Muscle layer of colon (tissue), 2 donors: Measurements from ENCODE around the gene C1orf141.

Experiments used
- H3K27ac ChIP-seq: one replicate; pipeline ENCODE4 v1.7.0; 2013; ENCODE audit warnings: low read depth, mild to moderate bottlenecking, low read length, moderate library complexity
- H3K27me3 ChIP-seq, 2 donors: one replicate each; pipeline ENCODE4 v1.7.0; 2013; ENCODE audit warnings: low read length in 2 of 2, mild to moderate bottlenecking in 2 of 2; ENCODE audit not compliant: insufficient read depth in 2 of 2, control insufficient read depth in 1 of 2
- H3K36me3 ChIP-seq: one replicate; pipeline ENCODE4 v1.7.0; 2013; ENCODE audit warnings: mild to moderate bottlenecking, low read length; ENCODE audit not compliant: insufficient read depth
- H3K4me1 ChIP-seq: one replicate; pipeline ENCODE4 v1.7.0; 2013; ENCODE audit warnings: mild to moderate bottlenecking, low read length; ENCODE audit not compliant: insufficient read depth
- H3K4me3 ChIP-seq, 2 donors: one replicate each; pipeline ENCODE4 v1.7.0; 2013; ENCODE audit warnings: low read length in 2 of 2, low read depth in 1 of 2, mild to moderate bottlenecking in 1 of 2, moderate library complexity in 1 of 2
- H3K9ac ChIP-seq: one replicate; pipeline ENCODE4 v1.7.0; 2013; ENCODE audit warnings: low read length
- H3K9me3 ChIP-seq: one replicate; pipeline ENCODE4 v1.7.0; 2013; ENCODE audit warnings: mild to moderate bottlenecking, low read length
- donor health status: abdominal sarcoma.
- donor health status: Adenocarcinoma of cecum.

Gene C1orf141

GRCh38 chr1:67118646-67119045, 16.1 kb downstream of the C1orf141 start:
- no peaks in the 10 kb centered on the region for H3K27me3 ChIP-seq
- no peaks in the 10 kb centered on the region for H3K4me1 ChIP-seq
- no peaks in the 10 kb centered on the region for H3K36me3 ChIP-seq
- no peak overlapping the region for H3K27ac ChIP-seq
- H3K9me3 ChIP-seq = no peaks in the 10 kb centered on the region
- H3K4me3 ChIP-seq = no peak overlapping the region
- no peak overlapping the region for H3K9ac ChIP-seq

GRCh38 chr1:67118191-67118590, 16.6 kb downstream of the C1orf141 start:
- H3K36me3 ChIP-seq = no peaks in the 10 kb centered on the region
- no peak overlapping the region for H3K27ac ChIP-seq
- no peaks in the 10 kb centered on the region for H3K27me3 ChIP-seq
- no peaks in the 10 kb centered on the region for H3K4me1 ChIP-seq
- H3K4me3 ChIP-seq = no peak overlapping the region
- no peak overlapping the region for H3K9ac ChIP-seq
- H3K9me3 ChIP-seq = no peaks in the 10 kb centered on the region

- no peak overlapping the region for H3K27ac ChIP-seq
- H3K4me1 ChIP-seq = no peaks in the 10 kb centered on the region
- no peaks in the 10 kb centered on the region for H3K27me3 ChIP-seq
- no peak overlapping the region for H3K4me3 ChIP-seq
- H3K9me3 ChIP-seq = no peaks in the 10 kb centered on the region
- no peaks in the 10 kb centered on the region for H3K36me3 ChIP-seq
- no peak overlapping the region for H3K9ac ChIP-seq
These were observed 20.6 kb downstream of the C1orf141 start for GRCh38 chr1:67114162-67114561.

- H3K27me3 ChIP-seq = no peaks in the 10 kb centered on the region
- no peaks in the 10 kb centered on the region for H3K9me3 ChIP-seq
- H3K36me3 ChIP-seq = no peaks in the 10 kb centered on the region
- no peaks in the 10 kb centered on the region for H3K4me1 ChIP-seq
- no peak overlapping the region for H3K27ac ChIP-seq
- no peak overlapping the region for H3K9ac ChIP-seq
- H3K4me3 ChIP-seq = no peak overlapping the region
These were observed 24.4 kb downstream of the C1orf141 start for GRCh38 chr1:67110352-67110751.

- H3K9ac ChIP-seq = no peak overlapping the region
These were observed 29.3 kb downstream of the C1orf141 start for GRCh38 chr1:67105508-67105907.

GRCh38 chr1:67103548-67103947, 31.2 kb downstream of the C1orf141 start:
- Histone ChIP-seq H3K9me3 (no peaks in the 10 kb centered on the region), H3K36me3 (no peaks in the 10 kb centered on the region), H3K9ac (no peak overlapping the region), H3K4me1 (no peaks in the 10 kb centered on the region), H3K27me3 (no peaks in the 10 kb centered on the region), H3K27ac (no peak overlapping the region), H3K4me3 (no peak overlapping the region)

More at GRCh38 chr1:67105508-67105907, 29.3 kb downstream of the C1orf141 start:
- Histone ChIP-seq H3K9me3 (no peaks in the 10 kb centered on the region), H3K4me3 (no peak overlapping the region), H3K27ac (no peak overlapping the region), H3K4me1 (no peaks in the 10 kb centered on the region), H3K36me3 (no peaks in the 10 kb centered on the region), H3K27me3 (no peaks in the 10 kb centered on the region)

GRCh38 chr1:67100833-67101232, 33.9 kb downstream of the C1orf141 start:
- Histone ChIP-seq H3K27ac (no peak overlapping the region), H3K36me3 (no peaks in the 10 kb centered on the region), H3K27me3 (no peaks in the 10 kb centered on the region), H3K4me1 (no peaks in the 10 kb centered on the region), H3K9me3 (no peaks in the 10 kb centered on the region), H3K4me3 (no peak overlapping the region), H3K9ac (no peak overlapping the region)

- no peak overlapping the region for H3K4me3 ChIP-seq
- no peaks in the 10 kb centered on the region for H3K9me3 ChIP-seq
- H3K4me1 ChIP-seq = no peaks in the 10 kb centered on the region
- H3K27ac ChIP-seq = no peak overlapping the region
- no peaks in the 10 kb centered on the region for H3K27me3 ChIP-seq
- no peaks in the 10 kb centered on the region for H3K36me3 ChIP-seq
- no peak overlapping the region for H3K9ac ChIP-seq
These were observed 37.5 kb downstream of the C1orf141 start for GRCh38 chr1:67097305-67097704.

GRCh38 chr1:67094191-67094590, 40.6 kb downstream of the C1orf141 start:
- Histone ChIP-seq H3K4me3 (no peak overlapping the region), H3K36me3 (no peaks in the 10 kb centered on the region), H3K27me3 (no peaks in the 10 kb centered on the region), H3K27ac (no peak overlapping the region), H3K9me3 (no peaks in the 10 kb centered on the region), H3K4me1 (no peaks in the 10 kb centered on the region), H3K9ac (no peak overlapping the region)

GRCh38 chr1:67089685-67090208, 45.0 kb downstream of the C1orf141 start:
- no peak overlapping the region for H3K4me3 ChIP-seq
- no peaks in the 10 kb centered on the region for H3K27me3 ChIP-seq
- no peaks in the 10 kb centered on the region for H3K36me3 ChIP-seq
- no peak overlapping the region for H3K27ac ChIP-seq
- no peaks in the 10 kb centered on the region for H3K9me3 ChIP-seq
- no peaks in the 10 kb centered on the region for H3K4me1 ChIP-seq
- no peak overlapping the region for H3K9ac ChIP-seq

GRCh38 chr1:67088440-67088839, 46.3 kb downstream of the C1orf141 start:
- Histone ChIP-seq H3K36me3 (no peaks in the 10 kb centered on the region), H3K4me3 (no peak overlapping the region), H3K27ac (no peak overlapping the region), H3K9ac (no peak overlapping the region), H3K4me1 (no peaks in the 10 kb centered on the region), H3K9me3 (no peaks in the 10 kb centered on the region), H3K27me3 (no peaks in the 10 kb centered on the region)

GRCh38 chr1:67085326-67085725, 49.4 kb downstream of the C1orf141 start:
- Histone ChIP-seq H3K27ac (no peak overlapping the region), H3K9ac (no peak overlapping the region), H3K9me3 (no peaks in the 10 kb centered on the region), H3K36me3 (no peaks in the 10 kb centered on the region), H3K27me3 (no peaks in the 10 kb centered on the region), H3K4me3 (no peak overlapping the region), H3K4me1 (no peaks in the 10 kb centered on the region)
